NCI-H1105 (cell line): ENCODE measurements around the gene RHOXF1.
"Not testable (repeated sequence)": the region's sequence is repeated elsewhere in the genome, so short reads cannot be mapped to it uniquely, and the experiment has no call there.

ENCODE experiments used
- DNase-seq: peaks from one replicate; lab custom pipeline; 2025; lab: John Stamatoyannopoulos, UW

Gene RHOXF1

GRCh38 chrX:120115438-120115963 lies at the start of gene RHOXF1:
RHOXF1 (minus strand) TSS chrX:120115913; CDS start chrX:120115862, 51 bp downstream.
- no peak for DNase-seq

GRCh38 chrX:120159086-120159485 lies 43.4 kb upstream of the RHOXF1 start:
- not testable (repeated sequence) for DNase-seq

GRCh38 chrX:120158313-120158712 lies 42.6 kb upstream of the RHOXF1 start, which contains the start of gene RHOXF2:
RHOXF2 (plus strand) TSS chrX:120158613; CDS start chrX:120158751, 138 bp downstream.
- DNase-seq = not testable (repeated sequence)

GRCh38 chrX:120150109-120150744 lies 34.5 kb upstream of the RHOXF1 start:
- not testable (repeated sequence) for DNase-seq

- no peak for DNase-seq
Observed at GRCh38 chrX:120147537-120147936, 31.8 kb upstream of the RHOXF1 start.

- DNase-seq = not testable (repeated sequence)
Observed at GRCh38 chrX:120146323-120146722, 30.6 kb upstream of the RHOXF1 start.

- no peak for DNase-seq
Observed at GRCh38 chrX:120145295-120145925, 29.7 kb upstream of the RHOXF1 start.

GRCh38 chrX:120144178-120144844 lies 28.6 kb upstream of the RHOXF1 start:
- no peak for DNase-seq

GRCh38 chrX:120140293-120140981 lies 24.7 kb upstream of the RHOXF1 start:
- DNase-seq = no peak

GRCh38 chrX:120137439-120137838 lies 21.7 kb upstream of the RHOXF1 start:
- no peak for DNase-seq

GRCh38 chrX:120136840-120137239 lies 21.1 kb upstream of the RHOXF1 start:
- no peak for DNase-seq

GRCh38 chrX:120136128-120136527 lies 20.4 kb upstream of the RHOXF1 start:
- DNase-seq = no peak

GRCh38 chrX:120128306-120128846 lies 12.7 kb upstream of the RHOXF1 start:
- DNase-seq = not testable (repeated sequence)

GRCh38 chrX:120125444-120125843 lies 9.7 kb upstream of the RHOXF1 start:
- DNase-seq = no peak

- DNase-seq = no peak
Observed at GRCh38 chrX:120120223-120120622, 4.5 kb upstream of the RHOXF1 start.

- no peak for DNase-seq
Observed at GRCh38 chrX:120111611-120112010, 4.1 kb downstream of the RHOXF1 start.

- no peak for DNase-seq
Observed at GRCh38 chrX:120109378-120109777, 6.3 kb downstream of the RHOXF1 start.

GRCh38 chrX:120104707-120105106 lies 11.0 kb downstream of the RHOXF1 start:
- not testable (repeated sequence) for DNase-seq

- DNase-seq = not testable (repeated sequence)
Observed at GRCh38 chrX:120101057-120101456, 14.7 kb downstream of the RHOXF1 start.

- DNase-seq = no peak
Observed at GRCh38 chrX:120090208-120090607, 25.5 kb downstream of the RHOXF1 start.

- no peak for DNase-seq
Observed at GRCh38 chrX:120087289-120088017, 28.3 kb downstream of the RHOXF1 start.
